Aorta (tissue), 5 donors: ENCODE results near the gene MYG1. TPM values are rescaled to one million over a fixed set of nuclear protein-coding genes. Genes with fewer than 3 reads are reported as not detected.
A peak's percentile ranks its signal among the peaks of the same experiment; 100 is the strongest.

Source experiments
- ATAC-seq: fragments of 200-7000 bp; cut with Tn5 transposase; one replicate; pipeline ENCODE4 v1.9.1; 2022; ENCODE audit warnings: moderate library complexity; ENCODE audit not compliant: low FRiP score
- DNase-seq, 2 donors: peaks; one replicate each; pipeline ENCODE4 v3.0.0-alpha.2; 2020
- H3K27ac ChIP-seq, 2 donors: one replicate each; pipeline ENCODE4 v1.5.1; 2013; ENCODE audit warnings: low read length in 2 of 2, mild to moderate bottlenecking in 2 of 2, moderate library complexity in 2 of 2, control low read depth in 1 of 2, inconsistent platforms in 1 of 2, low read depth in 1 of 2
- H3K27me3 ChIP-seq, 2 donors: one replicate each; pipeline ENCODE4 v1.6.1; 2013; ENCODE audit warnings: control low read depth in 1 of 2, low read length in 1 of 2, mild to moderate bottlenecking in 1 of 2, moderate library complexity in 1 of 2; ENCODE audit not compliant: insufficient read depth in 2 of 2, control insufficient read depth in 1 of 2
- H3K36me3 ChIP-seq, 2 donors: one replicate each; pipeline ENCODE4 v1.6.1; 2013; ENCODE audit warnings: control low read depth in 1 of 2, low read length in 1 of 2, mild to moderate bottlenecking in 1 of 2; ENCODE audit not compliant: insufficient read depth in 2 of 2, control insufficient read depth in 1 of 2
- H3K4me1 ChIP-seq, 2 donors: one replicate each; pipeline ENCODE4 v1.6.1; 2013; ENCODE audit warnings: low read length in 2 of 2, control low read depth in 1 of 2, mild to moderate bottlenecking in 1 of 2, moderate library complexity in 1 of 2; ENCODE audit not compliant: insufficient read depth in 2 of 2, control insufficient read depth in 1 of 2
- H3K4me3 ChIP-seq, 2 donors: one replicate each; pipeline ENCODE4 v1.5.1; 2013; ENCODE audit warnings: low read length in 2 of 2, control low read depth in 1 of 2, mild to moderate bottlenecking in 1 of 2
- H3K9me3 ChIP-seq: one replicate; pipeline ENCODE4 v1.6.1; 2013; ENCODE audit warnings: mild to moderate bottlenecking, low read length; ENCODE audit not compliant: control insufficient read depth
- WGBS, 2 donors: extraction: QIAGEN DNeasy Blood & Tissue Kit; methylation state at CpG; one replicate each; pipeline ENCODE4 v1.1.7; 2013; 5-methylcytosine and 5-hydroxymethylcytosine counted together
- intact Hi-C, 2 donors: fragments of 100-400 bp; cut with DNase I; formaldehyde crosslinking; loops; one replicate each; pipeline versions ENCODE4 v1.14.2 to v1.15.0; 2022
- polyA plus RNA-seq, 2 donors: library from polyadenylated mRNA; stranded (reverse); fragments of 200-250 nt; gene quantifications; one replicate each; pipeline ENCODE4 v1.2.3, GENCODE V29; 2013
- total RNA-seq, 2 donors: library from RNA; stranded (reverse); fragmentation: NEBNext Ultra II Directional; extraction: Animal tissue kit (Norgen Biotek cat#: 25700); gene quantifications; one replicate each; pipeline ENCODE4 v1.2.1, GENCODE V29; 2021
- donor health status: healthy with polysubstance abuse.
- donor health status: Bipolar disorder and iron deficiency.
- donor health status: DM: no; HTN: no; CAD: no.
- donor health status: DM: no; HTN: no; CAD: no.
- donor health status: DM: yes; HTN: yes; CAD: no.

MYG1 gene
- total and polyA plus RNA-seq, 4 donors: 32.7 to 112 (median 41.1) TPM

GRCh38 chr12:53352331-53353256, 53.1 kb downstream of the MYG1 start:
- DNase-seq (peak; percentile 86 to 87), ATAC-seq (peak; percentile 96)
- H3K27ac ChIP-seq: no peak overlapping the region

GRCh38 chr12:53353257-53353655, 53.8 kb downstream of the MYG1 start:
- DNase-seq (no peak), ATAC-seq (no peak)
- intact Hi-C loops: loop anchor here (2.0 to 5.0 kb wide), 2 partner anchors 154 to 156 kb away; partner anchors contain the start of gene NPFF (in 1 of the 2)
- no peaks in the 10 kb centered on the region for H3K4me1 ChIP-seq
- no peak overlapping the region for H3K4me3 ChIP-seq
- no peak overlapping the region for H3K27ac ChIP-seq
- no peaks in the 10 kb centered on the region for H3K27me3 ChIP-seq
- H3K9me3 ChIP-seq: no peaks in the 10 kb centered on the region
- no peaks in the 10 kb centered on the region for H3K36me3 ChIP-seq
- WGBS, 2 donors: 89 to 92% methylated on average over 5 of the region's 5 CpGs

More at GRCh38 chr12:53352331-53353256, 53.1 kb downstream of the MYG1 start:
- intact Hi-C loops: loop anchor here (1.0 to 5.0 kb wide), 3 partner anchors 69 to 156 kb away; partner anchors contain the start of gene NPFF (in 1 of the 2)
- Histone ChIP-seq H3K4me3 (no peak overlapping the region), H3K9me3 (no peaks in the 10 kb centered on the region), H3K27me3 (no peaks in the 10 kb centered on the region), H3K4me1 (no peaks in the 10 kb centered on the region), H3K36me3 (no peaks in the 10 kb centered on the region)
- 58 to 61% methylated on average over 21 of the region's 21 CpGs for WGBS, 2 donors

GRCh38 chr12:53355121-53355520, 55.6 kb downstream of the MYG1 start:
- no peaks in the 10 kb centered on the region for H3K9me3 ChIP-seq
- H3K27me3 ChIP-seq: no peaks in the 10 kb centered on the region
- no peaks in the 10 kb centered on the region for H3K4me1 ChIP-seq
- H3K4me3 ChIP-seq: no peak overlapping the region
- DNase-seq (no peak), ATAC-seq (no peak)
- intact Hi-C loops: no loop called here
- 60 to 63% methylated on average over 3 of the region's 3 CpGs for WGBS, 2 donors
- no peaks in the 10 kb centered on the region for H3K36me3 ChIP-seq
- no peak overlapping the region for H3K27ac ChIP-seq

Other genes starting within 250 kb of the MYG1 start
- gene TNS2, start 249.6 kb upstream of the MYG1 start, total RNA-seq: 100 to 1,000 TPM; 198 to 275 TPM
- gene TNS2, start 249.6 kb upstream of the MYG1 start, polyA plus RNA-seq: 100 to 1,000 TPM; 130 to 412 TPM
- gene SPRYD3, start 220.3 kb upstream of the MYG1 start, total RNA-seq: 100 to 1,000 TPM in 1 of 2 donors, 10 to 100 TPM in 1; 71.6 to 101 TPM
- 10 to 100 TPM; 53.8 to 60.9 TPM for gene SPRYD3, start 220.3 kb upstream of the MYG1 start, polyA plus RNA-seq
- gene IGFBP6, start 202.0 kb upstream of the MYG1 start, total RNA-seq: 100 to 1,000 TPM; 820 to 979 TPM
- gene IGFBP6, start 202.0 kb upstream of the MYG1 start, polyA plus RNA-seq: 100 to 1,000 TPM; 507 to 837 TPM
- gene SOAT2, start 196.2 kb upstream of the MYG1 start, total RNA-seq: 1 to 10 TPM in 1 of 2 donors, under 1 TPM in 1; 0.63 to 1.2 TPM
- 1 to 10 TPM; 1.5 to 3.4 TPM for gene SOAT2, start 196.2 kb upstream of the MYG1 start, polyA plus RNA-seq
- 10 to 100 TPM; 34.0 to 46.3 TPM for gene ZNF740, start 119.0 kb upstream of the MYG1 start, total RNA-seq
- 10 to 100 TPM in 1 of 2 donors, 1 to 10 TPM in 1; 4.1 to 15.7 TPM for gene ZNF740, start 119.0 kb upstream of the MYG1 start, polyA plus RNA-seq
- 10 to 100 TPM; 52.7 to 74.4 TPM for gene CSAD, start 118.8 kb upstream of the MYG1 start, total RNA-seq
- 100 to 1,000 TPM in 1 of 2 donors, 1 to 10 TPM in 1; 5.0 to 118 TPM for gene CSAD, start 118.8 kb upstream of the MYG1 start, polyA plus RNA-seq
- gene ITGB7, start 92.4 kb upstream of the MYG1 start, total RNA-seq: 1 to 10 TPM; 3.2 to 5.8 TPM
- gene ITGB7, start 92.4 kb upstream of the MYG1 start, polyA plus RNA-seq: 1 to 10 TPM; 1.4 to 4.9 TPM
- gene RARG, start 67.5 kb upstream of the MYG1 start, total RNA-seq: 10 to 100 TPM; 32.7 to 63.9 TPM
- gene RARG, start 67.5 kb upstream of the MYG1 start, polyA plus RNA-seq: 10 to 100 TPM; 14.5 to 35.6 TPM
- gene ESPL1, start 31.4 kb upstream of the MYG1 start, total RNA-seq: 1 to 10 TPM in 1 of 2 donors, under 1 TPM in 1; 0.49 to 2.8 TPM
- 1 to 10 TPM in 1 of 2 donors, under 1 TPM in 1; 0.38 to 2.5 TPM for gene ESPL1, start 31.4 kb upstream of the MYG1 start, polyA plus RNA-seq
- 100 to 1,000 TPM; 386 to 452 TPM for gene PFDN5, start 4.2 kb upstream of the MYG1 start, total RNA-seq
- 1,000 to 10,000 TPM; 1,642 to 3,916 TPM for gene PFDN5, start 4.2 kb upstream of the MYG1 start, polyA plus RNA-seq
- 10 to 100 TPM; 33.3 to 45.3 TPM for gene AAAS, start 21.9 kb downstream of the MYG1 start, total RNA-seq
- gene AAAS, start 21.9 kb downstream of the MYG1 start, polyA plus RNA-seq: 100 to 1,000 TPM in 1 of 2 donors, 10 to 100 TPM in 1; 15.3 to 109 TPM
- gene SP7, start 36.7 kb downstream of the MYG1 start, total RNA-seq: under 1 TPM in 1 of 2 donors, not detected in 1; 0.33 TPM
- gene SP7, start 36.7 kb downstream of the MYG1 start, polyA plus RNA-seq: not detected
- 10 to 100 TPM; 63.3 to 83.1 TPM for gene SP1, start 80.5 kb downstream of the MYG1 start, total RNA-seq
- 10 to 100 TPM in 1 of 2 donors, 1 to 10 TPM in 1; 7.4 to 17.3 TPM for gene SP1, start 80.5 kb downstream of the MYG1 start, polyA plus RNA-seq
- gene AMHR2, start 124.2 kb downstream of the MYG1 start, total RNA-seq: not detected
- gene AMHR2, start 124.2 kb downstream of the MYG1 start, polyA plus RNA-seq: under 1 TPM in 1 of 2 donors, not detected in 1; 0.26 TPM
- 100 to 1,000 TPM in 1 of 2 donors, 10 to 100 TPM in 1; 94.6 to 104 TPM for gene PRR13, start 142.0 kb downstream of the MYG1 start, total RNA-seq
- 100 to 1,000 TPM; 107 to 224 TPM for gene PRR13, start 142.0 kb downstream of the MYG1 start, polyA plus RNA-seq
- 100 to 1,000 TPM; 578 to 688 TPM for gene PCBP2, start 152.4 kb downstream of the MYG1 start, total RNA-seq
- gene PCBP2, start 152.4 kb downstream of the MYG1 start, polyA plus RNA-seq: 100 to 1,000 TPM; 510 to 513 TPM
- gene MAP3K12, start 199.8 kb downstream of the MYG1 start, total RNA-seq: 10 to 100 TPM; 21.2 to 44.5 TPM
- 10 to 100 TPM in 1 of 2 donors, 1 to 10 TPM in 1; 3.6 to 68.4 TPM for gene MAP3K12, start 199.8 kb downstream of the MYG1 start, polyA plus RNA-seq
- gene TARBP2, start 201.6 kb downstream of the MYG1 start, total RNA-seq: 10 to 100 TPM; 11.5 to 22.5 TPM
- gene TARBP2, start 201.6 kb downstream of the MYG1 start, polyA plus RNA-seq: 10 to 100 TPM in 1 of 2 donors, 1 to 10 TPM in 1; 8.8 to 36.3 TPM
- gene NPFF, start 207.8 kb downstream of the MYG1 start, total RNA-seq: not detected
- 10 to 100 TPM in 1 of 2 donors, 1 to 10 TPM in 1; 5.1 to 14.4 TPM for gene NPFF, start 207.8 kb downstream of the MYG1 start, polyA plus RNA-seq